ENCODE results near the gene PCBP2. TPM values are rescaled to one million over a fixed set of nuclear protein-coding genes. Genes with fewer than 3 reads are reported as not detected.
A peak's percentile ranks its signal among the peaks of the same experiment; 100 is the strongest.
"Not testable (repeated sequence)": the region's sequence is repeated elsewhere in the genome, so short reads cannot be mapped to it uniquely, and the experiment has no call there.

The PCBP2 gene
- 100 to 1,000 TPM; 493 to 555 (median 514) TPM for total RNA-seq

DNA sequence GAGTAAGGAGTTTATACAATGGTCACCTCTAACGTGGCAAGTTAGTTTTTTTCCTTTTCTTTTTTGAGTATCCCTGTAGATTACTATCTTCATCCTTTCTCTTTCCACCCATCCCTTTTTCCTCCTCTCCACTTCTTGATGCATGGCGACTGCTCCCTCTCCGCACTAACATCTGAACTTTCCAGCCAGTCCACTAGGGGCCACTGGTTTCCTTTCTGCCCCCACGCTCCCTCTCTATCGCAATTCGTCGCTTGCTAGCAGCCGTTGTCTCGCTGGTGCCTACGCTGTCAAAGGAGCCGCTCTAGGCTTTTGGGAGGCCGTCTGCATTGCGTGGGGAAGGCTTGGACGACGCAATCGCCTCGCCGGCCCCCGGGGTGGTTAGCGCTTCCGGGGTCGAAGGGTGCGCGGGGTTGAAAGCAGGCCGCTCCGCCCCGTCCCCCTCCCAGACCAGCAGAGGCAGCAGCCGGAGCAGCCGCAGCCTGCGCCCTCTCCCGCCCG is at the start of gene PCBP2:
PCBP2 (plus strand) TSS at position 442 of the 498 bp plus-strand sequence. CDS start 2,699 bp downstream, outside the sequence.
- Histone ChIP-seq H3K4me1 (peaks cover 13 to 21% of the 10 kb centered on the region in 2 donors), H3K9me3 (no peaks in the 10 kb centered on the region), H3K36me3 (peaks cover 22 to 30% of the 10 kb centered on the region in 2 donors), H3K27me3 (no peaks in the 10 kb centered on the region), H3K4me3 (replicated peaks in 1 of 3) (peak within 1 kb of the TSS; percentile 29 to 93 (median 91)), H3K27ac (peak within 1 kb of the TSS; percentile 99)
- peak; percentile 98 to 99 for DNase-seq
- WGBS, 2 donors: 1% methylated on average over 13 to 27 of the region's 32 CpGs
- TF ChIP-seq POLR2A (IDR thresholded peaks at IDR 0.05): peak in 1 of 2 donors; percentile 90
- TF ChIP-seq CTCF (IDR thresholded peaks at IDR 0.05): peak; percentile 36 to 99 (median 90)
- intact Hi-C loops (cut with DNase I): no loop called here

GRCh38 chr12:53402351-53402750 is 49.6 kb upstream of the PCBP2 start:
- H3K4me3 ChIP-seq (replicated peaks in 1 of 3); H3K4me1 ChIP-seq; H3K9me3 ChIP-seq; DNase-seq; intact Hi-C loops (cut with DNase I); H3K27ac ChIP-seq; H3K27me3 ChIP-seq: not testable (repeated sequence)
- peaks cover 9 to 10% of the 10 kb centered on the region in 2 donors for H3K36me3 ChIP-seq
- 94 to 97% methylated on average over 14 to 16 of the region's 16 CpGs for whole genome bisulfite sequencing, 2 donors

DNA sequence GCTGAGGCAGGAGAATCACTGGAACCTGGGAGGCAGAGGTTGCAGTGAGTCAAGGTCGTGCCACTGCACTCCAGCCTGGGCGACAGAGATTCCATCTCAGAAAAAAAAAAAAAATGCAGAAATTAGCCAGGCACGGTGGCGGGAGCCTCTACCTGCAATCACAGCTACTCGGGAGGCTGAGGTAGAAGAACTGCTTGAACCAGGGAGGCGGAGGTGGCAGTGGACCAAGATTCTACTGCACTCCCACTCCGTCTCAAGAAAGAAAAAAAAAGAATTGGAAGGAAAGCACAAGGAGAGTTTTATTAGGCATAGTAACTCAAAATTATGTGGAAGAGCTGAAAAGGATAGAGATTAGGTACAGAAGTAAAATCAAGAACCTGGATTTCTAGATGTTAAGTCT is 49.0 kb upstream of the PCBP2 start:
- Histone ChIP-seq H3K4me1 (no peaks in the 10 kb centered on the region), H3K4me3 (replicated peaks in 1 of 3) (no peak overlapping the region), H3K27ac (no peak overlapping the region), H3K9me3 (no peaks in the 10 kb centered on the region), H3K36me3 (peaks cover 15% of the 10 kb centered on the region in 2 donors), H3K27me3 (no peaks in the 10 kb centered on the region)
- DNase-seq: peak; percentile 52 to 62
- 60 to 62% methylated on average over 7 of the region's 7 CpGs for WGBS, 2 donors
- no peak for TF ChIP-seq CTCF (IDR thresholded peaks at IDR 0.05)
- intact Hi-C loops (cut with DNase I): no loop called here

DNA sequence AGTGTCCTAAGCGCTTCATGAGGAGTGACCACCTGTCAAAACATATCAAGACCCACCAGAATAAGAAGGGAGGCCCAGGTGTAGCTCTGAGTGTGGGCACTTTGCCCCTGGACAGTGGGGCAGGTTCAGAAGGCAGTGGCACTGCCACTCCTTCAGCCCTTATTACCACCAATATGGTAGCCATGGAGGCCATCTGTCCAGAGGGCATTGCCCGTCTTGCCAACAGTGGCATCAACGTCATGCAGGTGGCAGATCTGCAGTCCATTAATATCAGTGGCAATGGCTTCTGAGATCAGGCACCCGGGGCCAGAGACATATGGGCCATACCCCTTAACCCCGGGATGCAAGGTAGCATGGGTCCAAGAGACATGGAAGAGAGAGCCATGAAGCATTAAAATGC is 41.0 kb upstream of the PCBP2 start:
- intact Hi-C loops (cut with DNase I): no loop called here
- 96 to 100% methylated on average over 3 to 5 of the region's 5 CpGs for WGBS, 2 donors
- TF ChIP-seq CTCF (IDR thresholded peaks at IDR 0.05): no peak
- TF ChIP-seq POLR2A (IDR thresholded peaks at IDR 0.05): no peak
- no peaks in the 10 kb centered on the region for H3K9me3 ChIP-seq
- no peak overlapping the region for H3K4me3 ChIP-seq (replicated peaks in 1 of 3)
- H3K27ac ChIP-seq: no peak overlapping the region
- H3K27me3 ChIP-seq: no peaks in the 10 kb centered on the region
- DNase-seq: no peak
- peaks cover 0 to 5% of the 10 kb centered on the region in 2 donors for H3K4me1 ChIP-seq
- peaks cover 50 to 61% of the 10 kb centered on the region in 2 donors for H3K36me3 ChIP-seq

GRCh38 chr12:53413485-53414204 is 38.3 kb upstream of the PCBP2 start:
- H3K9me3 ChIP-seq: no peaks in the 10 kb centered on the region
- TF ChIP-seq CTCF (IDR thresholded peaks at IDR 0.05): no peak
- no peak for TF ChIP-seq POLR2A (IDR thresholded peaks at IDR 0.05)
- WGBS, 2 donors: 75 to 80% methylated on average over 3 of the region's 3 CpGs
- intact Hi-C loops (cut with DNase I): no loop called here
- no peak overlapping the region for H3K4me3 ChIP-seq (replicated peaks in 1 of 3)
- H3K4me1 ChIP-seq: peaks cover 0 to 6% of the 10 kb centered on the region in 2 donors
- DNase-seq: no peak
- H3K27me3 ChIP-seq: no peaks in the 10 kb centered on the region
- peak overlapping the region in 1 of 3 donors; percentile 3 for H3K27ac ChIP-seq
- peaks cover 28 to 38% of the 10 kb centered on the region in 2 donors for H3K36me3 ChIP-seq
